ENCODE measurements around the gene CD6.

- TF ChIP-seq CTCF (IDR thresholded peaks at IDR 0.05), result no peak
- no peak for TF ChIP-seq POLR2A (IDR thresholded peaks at IDR 0.05)
These were observed 78.4 kb downstream of the CD6 start for GRCh38 chr11:61049859-61050258.

Data from heart left ventricle (tissue), 13 donors.